Activated CD4-positive, alpha-beta T cell treated with anti-CD3 and anti-CD28 coated beads, Interleukin-2, amount 10 ng/mL, durations not matched to agents 24 days and 14 days (primary cell): ENCODE results near the gene DYSF. TPM values are rescaled to one million over a fixed set of nuclear protein-coding genes. Genes with fewer than 3 reads are reported as not detected.
A peak's percentile ranks its signal among the peaks of the same experiment; 100 is the strongest.
"Not testable (repeated sequence)": the region's sequence is repeated elsewhere in the genome, so short reads cannot be mapped to it uniquely, and the experiment has no call there.

Source experiments
- DNase-seq: peaks from one replicate; pipeline ENCODE4 v3.0.0; 2022
- H3K27ac Mint-ChIP-seq: one replicate; pipeline ENCODE4 v1.8.0; 2022; ENCODE audit warnings: mild to moderate bottlenecking, mixed read lengths
- H3K27me3 Mint-ChIP-seq: one replicate; pipeline ENCODE4 v1.8.0; 2022; ENCODE audit warnings: mixed read lengths
- H3K36me3 Mint-ChIP-seq: one replicate; pipeline ENCODE4 v1.8.0; 2022; ENCODE audit warnings: low read depth, mild to moderate bottlenecking, mixed read lengths
- H3K4me1 Mint-ChIP-seq: one replicate; pipeline ENCODE4 v1.8.0; 2021; ENCODE audit warnings: mixed read lengths
- H3K4me3 Mint-ChIP-seq: one replicate; pipeline ENCODE4 v1.8.0; 2022; ENCODE audit warnings: mild to moderate bottlenecking, moderate library complexity, mixed read lengths
- H3K9me3 Mint-ChIP-seq: one replicate; pipeline ENCODE4 v1.8.0; 2021; ENCODE audit warnings: mixed read lengths
- intact Hi-C: fragments of 100-400 bp; cut with micrococcal nuclease; formaldehyde crosslinking; loops from one replicate; pipeline ENCODE4 v1.15.1; 2023
- total RNA-seq: library from RNA; stranded (reverse); gene quantifications from 2 replicates; pipeline ENCODE4 v1.2.3, GENCODE V29; 2022

The DYSF gene
- 0.36 TPM in 1 of 2 replicates, not detected in the other for total RNA-seq

DNA sequence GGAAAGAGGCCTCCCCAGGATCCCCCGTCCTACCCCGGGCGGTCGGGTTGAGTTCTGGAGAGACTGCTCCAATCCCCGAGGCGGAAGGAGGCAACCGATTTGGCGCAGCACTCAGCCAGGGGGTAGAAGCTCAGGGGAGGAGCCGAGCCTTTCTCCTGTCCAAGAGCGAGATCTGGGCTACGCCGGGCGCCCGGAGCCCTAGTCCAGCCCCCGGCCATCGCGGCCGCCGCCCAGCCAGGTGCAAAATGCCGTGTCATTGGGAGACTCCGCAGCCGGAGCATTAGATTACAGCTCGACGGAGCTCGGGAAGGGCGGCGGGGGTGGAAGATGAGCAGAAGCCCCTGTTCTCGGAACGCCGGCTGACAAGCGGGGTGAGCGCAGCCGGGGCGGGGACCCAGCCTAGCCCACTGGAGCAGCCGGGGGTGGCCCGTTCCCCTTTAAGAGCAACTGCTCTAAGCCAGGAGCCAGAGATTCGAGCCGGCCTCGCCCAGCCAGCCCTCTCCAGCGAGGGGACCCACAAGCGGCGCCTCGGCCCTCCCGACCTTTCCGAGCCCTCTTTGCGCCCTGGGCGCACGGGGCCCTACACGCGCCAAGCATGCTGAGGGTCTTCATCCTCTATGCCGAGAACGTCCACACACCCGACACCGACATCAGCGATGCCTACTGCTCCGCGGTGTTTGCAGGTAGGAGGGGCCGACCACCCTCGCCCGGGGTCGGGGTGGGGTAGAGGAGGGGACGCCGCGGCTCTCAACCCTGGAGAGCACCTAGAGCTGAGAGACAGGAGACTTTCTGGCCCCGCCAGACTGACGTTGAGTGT is at the start of gene DYSF:
Gene DYSF (plus strand): TSS at position 158 of the 817 bp plus-strand sequence.
- Mint-ChIP-seq H3K27ac (no peak within 1 kb of the TSS), H3K4me1 (peaks cover 26% of the 10 kb centered on the region), H3K27me3 (peaks cover 44% of the 10 kb centered on the region), H3K4me3 (peak within 1 kb of the TSS; percentile 69), H3K9me3 (no peaks in the 10 kb centered on the region), H3K36me3 (no peaks in the 10 kb centered on the region)
- DNase-seq: peak; percentile 65
- intact Hi-C loops: no loop called here

DNA sequence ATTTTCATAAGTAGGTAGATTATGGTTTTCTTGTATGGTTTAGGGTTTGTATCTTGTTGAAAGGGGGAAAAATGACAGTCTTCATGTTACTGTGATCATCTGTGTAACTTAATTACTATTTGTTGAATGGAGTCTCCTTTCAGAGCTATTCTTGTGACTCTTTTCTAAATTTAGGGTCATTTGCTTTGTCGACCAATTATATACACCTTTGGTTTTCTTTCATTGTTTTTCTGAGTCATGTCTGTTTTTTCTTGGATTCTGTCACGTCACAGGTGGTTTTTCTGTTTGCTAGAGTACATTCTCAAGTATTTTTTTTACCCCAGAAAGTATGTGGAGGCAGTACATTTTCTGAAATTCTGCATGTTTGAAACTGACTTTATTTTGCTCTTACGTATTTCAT is 43.8 kb upstream of the DYSF start:
- no peak for DNase-seq
- Mint-ChIP-seq H3K4me1 (no peaks in the 10 kb centered on the region), H3K4me3 (no peak overlapping the region), H3K27me3 (no peaks in the 10 kb centered on the region), H3K36me3 (peaks cover 45% of the 10 kb centered on the region), H3K9me3 (peaks cover 7% of the 10 kb centered on the region), H3K27ac (no peak overlapping the region)
- intact Hi-C loops: no loop called here

DNA sequence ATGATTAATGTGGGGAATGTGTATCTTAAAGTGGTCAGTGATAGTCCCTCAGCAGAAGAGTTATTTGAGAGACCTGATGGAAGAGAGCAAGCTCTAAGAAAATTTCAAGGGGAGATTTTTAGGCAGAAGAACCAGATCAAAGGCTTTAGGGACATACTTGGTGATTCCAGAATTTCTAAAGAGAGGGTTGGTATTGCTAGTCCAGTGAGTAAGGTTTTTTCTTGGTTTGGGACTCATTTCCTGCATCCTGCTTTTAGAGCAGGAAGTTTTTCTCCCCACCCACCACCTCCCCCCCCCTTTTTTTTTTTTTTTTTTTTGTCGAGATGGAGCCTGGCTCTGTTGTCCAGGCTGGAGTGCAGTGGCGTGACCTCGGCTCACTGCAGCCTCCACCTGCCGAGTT is 42.7 kb upstream of the DYSF start:
- Mint-ChIP-seq H3K9me3 (peaks cover 7% of the 10 kb centered on the region), H3K4me3 (no peak overlapping the region), H3K27me3 (no peaks in the 10 kb centered on the region), H3K27ac (no peak overlapping the region), H3K36me3 (peaks cover 38% of the 10 kb centered on the region), H3K4me1 (no peaks in the 10 kb centered on the region)
- intact Hi-C loops: no loop called here
- no peak for DNase-seq

GRCh38 chr2:71416866-71417265 is 36.5 kb upstream of the DYSF start:
- H3K36me3 Mint-ChIP-seq, H3K27ac Mint-ChIP-seq, intact Hi-C loops, H3K9me3 Mint-ChIP-seq, H3K4me1 Mint-ChIP-seq, H3K27me3 Mint-ChIP-seq: not testable (repeated sequence)
- peak overlapping the region; percentile 83 for H3K4me3 Mint-ChIP-seq
- peak; percentile 79 for DNase-seq

- Mint-ChIP-seq H3K27me3 (no peaks in the 10 kb centered on the region), H3K27ac (peak overlapping the region; percentile 78), H3K36me3 (peaks cover 5% of the 10 kb centered on the region), H3K4me3 (peak overlapping the region; percentile 83), H3K4me1 (peaks cover 8% of the 10 kb centered on the region), H3K9me3 (no peaks in the 10 kb centered on the region)
- intact Hi-C loops: no loop called here
- no peak for DNase-seq
These were observed 35.8 kb upstream of the DYSF start for GRCh38 chr2:71417300-71418202.

- Mint-ChIP-seq H3K36me3 (peaks cover 20% of the 10 kb centered on the region), H3K4me1 (peaks cover 8% of the 10 kb centered on the region), H3K4me3 (no peak overlapping the region), H3K9me3 (no peaks in the 10 kb centered on the region), H3K27ac (peak overlapping the region; percentile 47), H3K27me3 (no peaks in the 10 kb centered on the region)
- no peak for DNase-seq
- intact Hi-C loops: no loop called here
These were observed 34.2 kb upstream of the DYSF start for GRCh38 chr2:71419145-71419544.

DNA sequence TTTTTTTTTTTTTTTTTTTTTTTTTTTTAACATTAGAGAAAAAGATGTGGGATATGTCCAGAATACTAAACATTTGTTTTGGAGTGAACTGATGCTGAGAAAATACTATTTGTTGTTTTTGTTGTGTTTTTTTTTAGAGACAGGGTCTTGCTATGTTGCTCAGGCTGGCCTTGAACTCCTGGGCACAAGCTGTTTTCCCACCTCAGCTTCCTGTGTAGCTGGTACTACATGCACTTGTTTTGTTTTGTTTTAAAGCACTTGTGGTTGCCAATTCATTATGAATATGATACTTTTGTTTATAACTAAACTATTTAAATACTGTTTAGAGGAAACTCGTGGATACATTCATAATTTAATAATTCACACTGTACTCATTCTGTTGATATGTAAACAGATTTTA is 33.4 kb upstream of the DYSF start:
- Mint-ChIP-seq H3K27me3 (no peaks in the 10 kb centered on the region), H3K36me3 (peaks cover 24% of the 10 kb centered on the region), H3K4me3 (no peak overlapping the region), H3K4me1 (peaks cover 8% of the 10 kb centered on the region), H3K27ac (no peak overlapping the region), H3K9me3 (no peaks in the 10 kb centered on the region)
- DNase-seq: no peak
- intact Hi-C loops: no loop called here

DNA sequence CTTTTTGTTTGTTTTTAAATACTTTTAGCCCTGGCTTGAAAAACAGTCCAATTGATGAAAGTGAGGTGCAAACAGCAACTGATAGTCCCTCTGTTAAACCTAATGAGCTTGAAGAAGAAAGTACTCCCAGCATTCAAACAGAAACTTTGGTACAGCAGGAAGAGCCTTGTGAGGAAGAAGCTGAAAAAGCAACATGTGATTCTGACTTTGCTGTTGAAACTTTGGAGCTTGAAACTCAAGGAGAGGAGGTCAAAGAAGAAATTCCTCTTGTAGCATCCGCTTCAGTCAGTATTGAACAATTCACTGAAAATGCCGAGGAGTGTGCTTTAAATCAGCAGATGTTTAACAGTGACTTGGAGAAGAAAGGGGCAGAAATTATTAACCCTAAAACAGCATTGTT is 30.6 kb upstream of the DYSF start:
- no peak overlapping the region for H3K27ac Mint-ChIP-seq
- no peaks in the 10 kb centered on the region for H3K9me3 Mint-ChIP-seq
- DNase-seq: no peak
- no peak overlapping the region for H3K4me3 Mint-ChIP-seq
- peaks cover 2% of the 10 kb centered on the region for H3K4me1 Mint-ChIP-seq
- intact Hi-C loops: no loop called here
- H3K36me3 Mint-ChIP-seq: peaks cover 34% of the 10 kb centered on the region
- no peaks in the 10 kb centered on the region for H3K27me3 Mint-ChIP-seq

GRCh38 chr2:71423817-71424420 is 29.4 kb upstream of the DYSF start:
- Mint-ChIP-seq H3K4me3 (no peak overlapping the region), H3K4me1 (peaks cover 2% of the 10 kb centered on the region), H3K27me3 (no peaks in the 10 kb centered on the region), H3K36me3 (peaks cover 40% of the 10 kb centered on the region), H3K27ac (no peak overlapping the region), H3K9me3 (no peaks in the 10 kb centered on the region)
- no peak for DNase-seq
- intact Hi-C loops: no loop called here

DNA sequence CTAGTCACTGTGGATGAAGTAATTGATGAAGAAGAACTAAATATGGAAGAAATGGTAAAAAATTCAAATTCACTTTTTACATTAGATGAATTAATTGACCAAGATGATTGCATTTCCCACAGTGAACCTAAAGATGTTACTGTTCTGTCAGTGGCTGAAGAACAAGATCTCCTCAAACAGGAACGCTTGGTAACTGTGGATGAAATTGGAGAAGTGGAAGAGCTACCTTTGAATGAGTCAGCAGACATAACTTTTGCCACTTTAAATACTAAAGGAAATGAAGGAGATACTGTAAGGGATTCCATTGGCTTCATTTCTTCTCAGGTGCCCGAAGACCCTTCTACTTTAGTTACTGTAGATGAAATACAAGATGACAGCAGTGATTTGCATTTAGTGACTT is 26.6 kb upstream of the DYSF start:
- Mint-ChIP-seq H3K36me3 (peaks cover 52% of the 10 kb centered on the region), H3K9me3 (no peaks in the 10 kb centered on the region), H3K27ac (no peak overlapping the region), H3K4me3 (no peak overlapping the region), H3K4me1 (no peaks in the 10 kb centered on the region), H3K27me3 (no peaks in the 10 kb centered on the region)
- no peak for DNase-seq
- intact Hi-C loops: no loop called here

GRCh38 chr2:71428472-71429383 is 24.6 kb upstream of the DYSF start:
- no peak overlapping the region for H3K4me3 Mint-ChIP-seq
- intact Hi-C loops: no loop called here
- H3K27ac Mint-ChIP-seq: no peak overlapping the region
- peaks cover 52% of the 10 kb centered on the region for H3K36me3 Mint-ChIP-seq
- no peaks in the 10 kb centered on the region for H3K27me3 Mint-ChIP-seq
- H3K4me1 Mint-ChIP-seq: no peaks in the 10 kb centered on the region
- no peak for DNase-seq
- H3K9me3 Mint-ChIP-seq: no peaks in the 10 kb centered on the region

DNA sequence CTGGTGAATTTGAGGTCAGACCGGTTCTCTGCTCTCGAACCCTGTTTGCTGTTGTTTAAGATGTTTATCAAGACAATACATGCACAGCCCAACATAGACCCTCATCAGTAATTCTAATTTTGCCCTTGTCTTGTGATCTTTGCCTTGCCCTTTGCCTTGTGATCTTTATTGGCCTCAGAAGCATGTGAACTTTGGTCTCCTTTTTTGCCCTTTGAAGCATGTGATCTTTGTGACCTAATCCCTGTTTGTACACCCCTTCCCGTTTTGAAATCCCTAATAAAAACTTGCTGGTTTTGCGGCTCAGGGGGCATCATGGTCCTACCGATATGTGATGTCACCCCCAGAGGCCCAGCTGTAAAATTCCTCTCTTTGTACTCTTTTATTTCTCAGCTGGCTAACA is 8.2 kb upstream of the DYSF start:
- intact Hi-C loops, DNase-seq, H3K36me3 Mint-ChIP-seq, H3K27ac Mint-ChIP-seq, H3K9me3 Mint-ChIP-seq, H3K4me3 Mint-ChIP-seq, H3K4me1 Mint-ChIP-seq, H3K27me3 Mint-ChIP-seq: not testable (repeated sequence)

DNA sequence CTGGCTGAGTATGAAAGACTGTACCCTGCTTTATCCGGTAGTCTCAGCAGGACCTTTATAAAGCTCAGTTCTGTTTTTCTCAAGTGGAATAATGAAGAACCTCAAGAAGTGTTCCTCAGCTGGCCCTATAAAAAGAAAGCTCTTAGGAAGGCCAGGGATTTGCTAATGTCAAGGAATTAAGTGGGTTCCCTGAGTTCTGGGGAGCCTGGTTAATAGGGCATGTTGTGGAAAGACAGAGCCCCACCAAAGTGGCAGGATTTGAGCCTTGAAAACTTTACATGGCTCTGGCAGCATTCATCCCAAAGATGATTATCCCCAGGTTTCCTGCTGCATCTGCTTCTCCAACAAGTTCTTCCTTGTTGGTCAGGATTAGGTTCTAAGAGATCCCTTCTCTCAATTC is 6.9 kb upstream of the DYSF start:
- Mint-ChIP-seq H3K4me1 (peaks cover 6% of the 10 kb centered on the region), H3K27ac (no peak overlapping the region), H3K27me3 (peaks cover 8% of the 10 kb centered on the region), H3K4me3 (no peak overlapping the region), H3K36me3 (no peaks in the 10 kb centered on the region), H3K9me3 (no peaks in the 10 kb centered on the region)
- intact Hi-C loops: no loop called here
- no peak for DNase-seq
